Measurements from ENCODE around the gene SHROOM2.

GRCh38 chrX:9758021-9758638 lies 28.1 kb upstream of the SHROOM2 start:
- TF ChIP-seq ZNF266 (tag by site-specific recombination; IDR thresholded peaks at IDR 0.05; ENCODE audit: low read depth): no peak
- TF ChIP-seq CTCF (tag by site-specific recombination; IDR thresholded peaks at IDR 0.05): no peak
- no peak for TF ChIP-seq ZNF488 (tag by site-specific recombination; IDR thresholded peaks at IDR 0.05)
- TF ChIP-seq ZNF274 (IDR thresholded peaks at IDR 0.05; ENCODE audit: low read length): no peak
- TF ChIP-seq ZNF274 (tag by site-specific recombination; IDR thresholded peaks at IDR 0.05; ENCODE audit: borderline replicate concordance): no peak
- TF ChIP-seq ZNF335 (tag by site-specific recombination; conservative IDR thresholded peaks at IDR 0.05): no peak

All from HEK293 (cell line).